ENCODE results near the gene CARMIL1. TPM values are rescaled to one million over a fixed set of nuclear protein-coding genes. Genes with fewer than 3 reads are reported as not detected.

Gene CARMIL1
- total and polyA plus RNA-seq, 2 donors from 2014 or later, result 22.3 to 51.1 TPM

DNA sequence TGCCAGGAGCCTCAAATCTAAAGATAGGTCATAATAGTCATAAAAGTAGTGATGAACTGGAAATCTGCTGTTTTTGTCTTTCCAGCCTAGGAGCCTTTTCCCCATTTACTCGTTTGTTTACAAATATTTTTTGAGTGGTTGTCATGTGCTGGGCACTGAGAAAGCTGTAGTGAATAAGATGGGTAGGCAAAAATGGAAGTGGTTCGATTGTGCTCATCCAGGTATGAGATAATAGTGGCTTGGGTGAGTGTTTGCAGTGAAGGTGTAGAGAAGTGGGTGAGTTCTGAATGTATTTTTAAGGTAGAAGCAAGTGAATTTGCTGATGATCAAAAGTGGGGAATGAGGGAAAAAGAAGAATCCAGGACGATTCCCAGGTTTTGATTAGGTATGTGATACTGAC, 53.0 kb downstream of the CARMIL1 start:
- H3K9me3 ChIP-seq (ENCODE audit: control insufficient read depth in 2 of 3, insufficient read depth in 1 of 3, low read length in 3 of 3), result no peaks in the 10 kb centered on the region
- no peak overlapping the region for H3K4me3 ChIP-seq (ENCODE audit: low read length in 3 of 3)
- FAIRE-seq, result no peak
- peaks cover 0 to 10% (median 9%) of the 10 kb centered on the region in 3 donors for H3K4me1 ChIP-seq (ENCODE audit: control insufficient read depth in 2 of 3, insufficient read depth in 2 of 3, low read depth in 1 of 3, low read length in 3 of 3)
- H3K36me3 ChIP-seq (ENCODE audit: control insufficient read depth in 2 of 3, insufficient read depth in 3 of 3, low read length in 3 of 3), result no peaks in the 10 kb centered on the region
- intact Hi-C loops (cut with DNase I), result no loop called here
- TF ChIP-seq, protein P1, sequence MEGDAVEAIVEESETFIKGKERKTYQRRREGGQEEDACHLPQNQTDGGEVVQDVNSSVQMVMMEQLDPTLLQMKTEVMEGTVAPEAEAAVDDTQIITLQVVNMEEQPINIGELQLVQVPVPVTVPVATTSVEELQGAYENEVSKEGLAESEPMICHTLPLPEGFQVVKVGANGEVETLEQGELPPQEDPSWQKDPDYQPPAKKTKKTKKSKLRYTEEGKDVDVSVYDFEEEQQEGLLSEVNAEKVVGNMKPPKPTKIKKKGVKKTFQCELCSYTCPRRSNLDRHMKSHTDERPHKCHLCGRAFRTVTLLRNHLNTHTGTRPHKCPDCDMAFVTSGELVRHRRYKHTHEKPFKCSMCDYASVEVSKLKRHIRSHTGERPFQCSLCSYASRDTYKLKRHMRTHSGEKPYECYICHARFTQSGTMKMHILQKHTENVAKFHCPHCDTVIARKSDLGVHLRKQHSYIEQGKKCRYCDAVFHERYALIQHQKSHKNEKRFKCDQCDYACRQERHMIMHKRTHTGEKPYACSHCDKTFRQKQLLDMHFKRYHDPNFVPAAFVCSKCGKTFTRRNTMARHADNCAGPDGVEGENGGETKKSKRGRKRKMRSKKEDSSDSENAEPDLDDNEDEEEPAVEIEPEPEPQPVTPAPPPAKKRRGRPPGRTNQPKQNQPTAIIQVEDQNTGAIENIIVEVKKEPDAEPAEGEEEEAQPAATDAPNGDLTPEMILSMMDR (IDR thresholded peaks at IDR 0.05; ENCODE audit: borderline replicate concordance, extremely low read depth, insufficient read depth), result no peak
- no peak overlapping the region for H3K9ac ChIP-seq (ENCODE audit: low read length in 3 of 3)
- no peak for DNase-seq
- no peaks in the 10 kb centered on the region for H3K27me3 ChIP-seq (ENCODE audit: control insufficient read depth, insufficient read depth, low read length)
- H3K27ac ChIP-seq (ENCODE audit: low read depth in 2 of 2, low read length in 2 of 2), result no peak overlapping the region

DNA sequence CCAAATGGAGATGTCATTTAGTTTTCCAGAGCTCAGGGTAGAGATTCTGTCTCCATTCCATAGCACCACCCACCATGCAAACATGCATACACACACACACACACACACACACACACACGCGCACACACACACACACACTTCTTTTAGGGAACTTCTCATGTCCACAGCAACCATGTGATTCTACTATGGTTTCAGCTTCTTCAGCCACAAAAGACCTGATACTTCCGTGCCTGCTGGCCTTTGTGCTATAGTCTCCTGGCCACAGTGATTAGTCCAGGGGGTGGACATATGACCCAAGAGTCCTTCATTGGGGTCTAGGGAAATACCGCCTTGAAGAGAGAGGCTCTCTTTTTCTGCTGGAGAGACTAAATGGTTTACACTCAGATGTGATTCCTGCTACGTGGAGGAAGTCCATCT, 53.5 kb downstream of the CARMIL1 start:
- FAIRE-seq (no peak), DNase-seq (no peak)
- H3K9ac ChIP-seq (ENCODE audit: low read length in 3 of 3), result no peak overlapping the region
- no peaks in the 10 kb centered on the region for H3K36me3 ChIP-seq (ENCODE audit: control insufficient read depth in 2 of 3, insufficient read depth in 3 of 3, low read length in 3 of 3)
- H3K4me1 ChIP-seq (ENCODE audit: control insufficient read depth in 2 of 3, insufficient read depth in 2 of 3, low read depth in 1 of 3, low read length in 3 of 3), result peaks cover 0 to 10% (median 9%) of the 10 kb centered on the region in 3 donors
- no peaks in the 10 kb centered on the region for H3K9me3 ChIP-seq (ENCODE audit: control insufficient read depth in 2 of 3, insufficient read depth in 1 of 3, low read length in 3 of 3)
- H3K27ac ChIP-seq (ENCODE audit: low read depth in 2 of 2, low read length in 2 of 2), result no peak overlapping the region
- H3K4me3 ChIP-seq (ENCODE audit: low read length in 3 of 3), result no peak overlapping the region
- TF ChIP-seq, protein P1 (IDR thresholded peaks at IDR 0.05; ENCODE audit: borderline replicate concordance, extremely low read depth, insufficient read depth), result no peak
- H3K27me3 ChIP-seq (ENCODE audit: control insufficient read depth, insufficient read depth, low read length), result no peaks in the 10 kb centered on the region
- intact Hi-C loops (cut with DNase I), result no loop called here

GRCh38 chr6:25333471-25333870, 54.3 kb downstream of the CARMIL1 start:
- no peak overlapping the region for H3K4me3 ChIP-seq (ENCODE audit: low read length in 3 of 3)
- no peaks in the 10 kb centered on the region for H3K36me3 ChIP-seq (ENCODE audit: control insufficient read depth in 2 of 3, insufficient read depth in 3 of 3, low read length in 3 of 3)
- no peaks in the 10 kb centered on the region for H3K27me3 ChIP-seq (ENCODE audit: control insufficient read depth, insufficient read depth, low read length)
- FAIRE-seq (no peak), DNase-seq (no peak)
- peaks cover 0 to 10% (median 9%) of the 10 kb centered on the region in 3 donors for H3K4me1 ChIP-seq (ENCODE audit: control insufficient read depth in 2 of 3, insufficient read depth in 2 of 3, low read depth in 1 of 3, low read length in 3 of 3)
- intact Hi-C loops (cut with DNase I), result no loop called here
- no peak overlapping the region for H3K27ac ChIP-seq (ENCODE audit: low read depth in 2 of 2, low read length in 2 of 2)
- TF ChIP-seq, protein P1 (IDR thresholded peaks at IDR 0.05; ENCODE audit: borderline replicate concordance, extremely low read depth, insufficient read depth), result no peak
- H3K9me3 ChIP-seq (ENCODE audit: control insufficient read depth in 2 of 3, insufficient read depth in 1 of 3, low read length in 3 of 3), result no peaks in the 10 kb centered on the region
- no peak overlapping the region for H3K9ac ChIP-seq (ENCODE audit: low read length in 3 of 3)

GRCh38 chr6:25334793-25335192, 55.6 kb downstream of the CARMIL1 start:
- peaks cover 0 to 10% (median 9%) of the 10 kb centered on the region in 3 donors for H3K4me1 ChIP-seq (ENCODE audit: control insufficient read depth in 2 of 3, insufficient read depth in 2 of 3, low read depth in 1 of 3, low read length in 3 of 3)
- TF ChIP-seq, protein P1 (IDR thresholded peaks at IDR 0.05; ENCODE audit: borderline replicate concordance, extremely low read depth, insufficient read depth), result no peak
- H3K4me3 ChIP-seq (ENCODE audit: low read length in 3 of 3), result no peak overlapping the region
- no peak overlapping the region for H3K27ac ChIP-seq (ENCODE audit: low read depth in 2 of 2, low read length in 2 of 2)
- H3K9ac ChIP-seq (ENCODE audit: low read length in 3 of 3), result no peak overlapping the region
- H3K9me3 ChIP-seq (ENCODE audit: control insufficient read depth in 2 of 3, insufficient read depth in 1 of 3, low read length in 3 of 3), result no peaks in the 10 kb centered on the region
- no peak for DNase-seq
- FAIRE-seq, result no peak
- H3K36me3 ChIP-seq (ENCODE audit: control insufficient read depth in 2 of 3, insufficient read depth in 3 of 3, low read length in 3 of 3), result no peaks in the 10 kb centered on the region
- intact Hi-C loops (cut with DNase I), result no loop called here
- H3K27me3 ChIP-seq (ENCODE audit: control insufficient read depth, insufficient read depth, low read length), result no peaks in the 10 kb centered on the region

Measured in kidney (tissue), 14 donors.